ENCODE results near the gene SDHC.

DNA sequence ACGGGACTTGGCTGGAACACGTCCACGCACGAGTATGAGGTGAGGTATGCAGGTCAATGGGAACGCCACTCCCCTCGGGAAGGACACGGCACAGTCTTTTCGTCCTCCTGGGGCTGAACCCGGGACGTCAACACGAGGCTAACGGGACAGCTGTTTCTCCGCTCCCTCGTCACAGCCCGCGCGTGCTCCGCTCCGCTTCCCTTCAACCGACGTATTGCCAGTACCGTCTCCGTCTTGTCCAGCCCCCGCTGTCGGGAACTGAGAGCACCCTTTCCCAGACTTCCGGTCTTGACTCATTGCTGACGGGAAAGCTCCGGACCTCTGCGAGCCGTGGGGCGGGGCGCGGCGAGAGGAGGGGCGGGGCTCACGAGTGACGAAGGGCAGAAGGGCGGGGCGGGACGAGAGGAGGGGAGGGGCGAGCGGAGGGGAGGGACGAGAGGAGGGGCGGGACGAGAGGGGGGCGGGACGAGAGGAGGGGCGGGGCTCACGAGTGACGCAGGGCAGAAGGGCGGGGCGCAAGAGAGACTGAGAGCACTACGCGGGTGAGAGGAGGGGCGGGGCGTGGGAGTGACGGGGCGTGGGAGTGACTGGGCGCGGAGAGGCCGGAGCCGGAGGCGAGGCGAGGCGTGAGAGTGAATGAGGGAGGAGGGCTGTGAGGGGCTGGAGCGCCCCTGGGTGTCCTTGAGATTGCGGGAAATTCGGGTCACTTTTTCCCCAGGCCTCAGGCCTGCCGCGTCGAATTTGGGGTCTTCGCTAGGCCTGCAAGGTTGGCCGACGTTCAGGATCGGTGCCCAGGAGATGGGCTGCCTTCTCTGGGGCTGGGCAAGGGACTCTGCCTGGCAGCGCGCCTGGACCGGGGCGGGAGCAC lies 75.7 kb downstream of the SDHC start:
- peak; percentile 90 to 95 for TF ChIP-seq POLR2A (IDR thresholded peaks at IDR 0.05)
- peak in 1 of 5 experiments; percentile 37 for TF ChIP-seq CTCF (IDR thresholded peaks at IDR 0.05)

Data from tibial nerve (tissue), 3 donors.